Panc1 (cell line): ENCODE measurements around the gene MYH8.

ENCODE experiments used
- CTCF ChIP-seq: fragments of 450-650 bp; IDR thresholded peaks from 2 replicates; pipeline ENCODE4 v1.5.1; 2017; ENCODE audit warnings: mild to moderate bottlenecking
- POLR2AphosphoS5 ChIP-seq: IDR thresholded peaks from 2 replicates; pipeline ENCODE4 v1.6.1; 2012; ENCODE audit warnings: mild to moderate bottlenecking, low read depth, low read length, moderate library complexity

- TF ChIP-seq POLR2AphosphoS5 (no peak), CTCF (no peak)
Observed at GRCh38 chr17:10417431-10417830, 4.3 kb downstream of the MYH8 start.
